K562 (cell line): ENCODE measurements around the gene DND1. TPM values are rescaled to one million over a fixed set of nuclear protein-coding genes. Genes with fewer than 3 reads are reported as not detected.

Experiments
- ATF3 ChIP-seq, 2 experiments: fragments of 450-650 bp in 1 of 2; sonication (generic) in 1 of 2; formaldehyde crosslinking in 1 of 2; IDR thresholded peaks in 1 of 2; conservative IDR thresholded peaks in 1 of 2; 2 replicates each; pipeline versions ENCODE4 v1.6.1 to v1.8.1; 2016 to 2023; ENCODE audit warnings: mild to moderate bottlenecking in 2 of 2, moderate library complexity in 2 of 2, inconsistent platforms in 1 of 2, missing genetic modification reagents in 1 of 2
- CHAMP1 ChIP-seq: fragments of 450-650 bp; IDR thresholded peaks from 2 replicates; pipeline ENCODE4 v1.6.1; 2016; ENCODE audit warnings: mild to moderate bottlenecking
- GTF2A2 ChIP-seq: IDR thresholded peaks from 2 replicates; pipeline ENCODE4 v1.6.1; 2016; ENCODE audit warnings: mild to moderate bottlenecking, missing genetic modification characterization, missing compliant biosample characterization
- HNRNPLL ChIP-seq: fragments of 200-400 bp; formaldehyde crosslinking; IDR thresholded peaks from 2 replicates; pipeline ENCODE4 v1.6.1; 2017; ENCODE audit warnings: low read length, low read depth, mild to moderate bottlenecking; ENCODE audit not compliant: poor library complexity, severe bottlenecking
- HOMEZ ChIP-seq: fragments of 250-450 bp; sonication (Bioruptor Pico); IDR thresholded peaks from 2 replicates; pipeline ENCODE4 v1.4.0; 2020; ENCODE audit warnings: mild to moderate bottlenecking, moderate library complexity
- MCM7 ChIP-seq, 2 experiments: fragments of 450-650 bp; IDR thresholded peaks; 2 replicates each; pipeline ENCODE4 v1.6.1; 2016 to 2018
- MECOM ChIP-seq: fragments of 250-450 bp; sonication (Bioruptor Pico); IDR thresholded peaks from 2 replicates; pipeline ENCODE4 v1.8.0; 2022; ENCODE audit warnings: inconsistent platforms
- MYC ChIP-seq, 2 experiments: fragments of 250-450 bp in 1 of 2; sonication (Bioruptor Pico) in 1 of 2; IDR thresholded peaks; 2 replicates each; pipeline versions ENCODE4 v1.5.1 to v1.6.1; 2012 to 2021; ENCODE audit warnings: low read depth in 2 of 2, borderline replicate concordance in 1 of 2, improper control_type of control experiment in 1 of 2, low read length in 1 of 2, mild to moderate bottlenecking in 1 of 2, moderate library complexity in 1 of 2
- PHF20 ChIP-seq: fragments of 450-650 bp; IDR thresholded peaks from 2 replicates; pipeline ENCODE4 v1.6.1; 2018; ENCODE audit not compliant: partially characterized antibody
- PRDM10 ChIP-seq: fragments of 450-650 bp; IDR thresholded peaks from 2 replicates; pipeline ENCODE4 v1.6.1; 2018; ENCODE audit not compliant: partially characterized antibody
- STAT5A ChIP-seq: IDR thresholded peaks from 2 replicates; pipeline ENCODE4 v1.6.1; 2012; ENCODE audit warnings: low read length, inconsistent platforms, borderline replicate concordance
- TAF9B ChIP-seq: fragments of 450-650 bp; IDR thresholded peaks from 2 replicates; pipeline ENCODE4 v1.6.1; 2018; ENCODE audit warnings: mild to moderate bottlenecking; ENCODE audit not compliant: partially characterized antibody
- THAP12 ChIP-seq: fragments of 250-450 bp; sonication (Bioruptor Pico); IDR thresholded peaks from 2 replicates; pipeline ENCODE4 v1.9.0; 2021; ENCODE audit warnings: mild to moderate bottlenecking, inconsistent platforms
- ZZZ3 ChIP-seq: fragments of 450-650 bp; IDR thresholded peaks from 2 replicates; pipeline ENCODE4 v1.6.1; 2016; ENCODE audit warnings: antibody characterized with exemption, mild to moderate bottlenecking, moderate library complexity
- polyA plus RNA-seq, 8 experiments: library from polyadenylated mRNA; depleted of rRNA in 4 of 8; stranded (reverse) in 5 of 8; unstranded in 3 of 8; fragments of >200 nt; fragmentation: Nextera tagmentation in 2 of 8; fragmentation: Illumina TruSeq in 1 of 8; extraction: Ambion mirVana in 2 of 8; extraction: Trizol in 1 of 8; gene quantifications; 2 replicates each; pipeline versions ENCODE4 v1.2.1 to v1.2.3, GENCODE V29; 2011 to 2014; ENCODE audit warnings: inconsistent platforms in 1 of 8, missing spikeins in 1 of 8
- total RNA-seq, 7 experiments: library from RNA; depleted of rRNA in 6 of 7; stranded (reverse); fragments of >200 nt in 6 of 7; fragmentation: Illumina TruSeq in 2 of 7; extraction: Trizol in 2 of 7; gene quantifications; 2 replicates each; pipeline versions ENCODE4 v1.2.1 to v1.2.3, GENCODE V29; 2011 to 2021; ENCODE audit warnings: low replicate concordance in 1 of 7

The DND1 gene
- total and polyA plus RNA-seq, 9 of the 15 experiments (the other 6 are each of a cell fraction or from before 2014, with no cell fraction given) = 0.37 to 2.0 (median 0.90) TPM; not detected in 3

GRCh38 chr5:140690941-140691924 lies 17.9 kb upstream of the DND1 start, which contains the start of the genes HARS1 and HARS2 (continued):
- no peak for TF ChIP-seq HOMEZ (CRISPR knock-in tag)
- no peak for TF ChIP-seq MCM7 (IDR thresholded peaks at IDR 0.05)
- TF ChIP-seq PHF20 = peak; percentile 95
- TF ChIP-seq THAP12 (CRISPR knock-in tag) = peak; percentile 80
- no peak for TF ChIP-seq ATF3 (IDR thresholded peaks at IDR 0.05)
- peak; percentile 45 for TF ChIP-seq ATF3 (CRISPR knock-in tag; conservative IDR thresholded peaks at IDR 0.05)
- no peak for TF ChIP-seq CHAMP1
- no peak for TF ChIP-seq GTF2A2
- TF ChIP-seq HNRNPLL = peak; percentile 86
- no peak for TF ChIP-seq STAT5A
- TF ChIP-seq TAF9B = peak; percentile 93
- TF ChIP-seq PRDM10 = no peak
- peak; percentile 90 for TF ChIP-seq MYC (IDR thresholded peaks at IDR 0.05; ENCODE audit: low read depth, low read length)
- TF ChIP-seq MYC (CRISPR knock-in tag; IDR thresholded peaks at IDR 0.05; ENCODE audit: borderline replicate concordance, low read depth) = no peak
- peak; percentile 49; the same call in 1 of the 2 replicates for TF ChIP-seq ZZZ3
- TF ChIP-seq MECOM (CRISPR knock-in tag) = no peak
